ENCODE results near the gene NISCH.

The NISCH gene

GRCh38 chr3:52453496-52454249, 1.7 kb upstream of the NISCH start, which contains the start of gene TNNC1:
TSS of gene TNNC1 (minus strand) at chr3:52454041. CDS start at chr3:52454015, 26 bp downstream.
- Histone ChIP-seq H3K27me3 (ENCODE audit: control insufficient read depth, insufficient read depth, low read length) (no peaks in the 10 kb centered on the region), H3K27ac (ENCODE audit: low read length) (no peak within 1 kb of the TSS), H3K9me3 (ENCODE audit: control insufficient read depth, low read depth, low read length) (no peaks in the 10 kb centered on the region), H3K4me1 (ENCODE audit: control insufficient read depth, low read depth, low read length) (peaks cover 8% of the 10 kb centered on the region), H3K36me3 (ENCODE audit: control insufficient read depth, low read depth, low read length) (peaks cover 12% of the 10 kb centered on the region), H3K9ac (ENCODE audit: low read length) (no peak within 1 kb of the TSS), H3K4me3 (ENCODE audit: low read length) (peak within 1 kb of the TSS; percentile 87)

- H3K27me3 ChIP-seq (ENCODE audit: control insufficient read depth, insufficient read depth, low read length): no peaks in the 10 kb centered on the region
- no peak overlapping the region for H3K9ac ChIP-seq (ENCODE audit: low read length)
- H3K27ac ChIP-seq (ENCODE audit: low read length): no peak overlapping the region
- peaks cover 18% of the 10 kb centered on the region for H3K36me3 ChIP-seq (ENCODE audit: control insufficient read depth, low read depth, low read length)
- peaks cover 8% of the 10 kb centered on the region for H3K4me1 ChIP-seq (ENCODE audit: control insufficient read depth, low read depth, low read length)
- no peaks in the 10 kb centered on the region for H3K9me3 ChIP-seq (ENCODE audit: control insufficient read depth, low read depth, low read length)
- H3K4me3 ChIP-seq (ENCODE audit: low read length): no peak overlapping the region
Measured at GRCh38 chr3:52454250-52454937, 1.0 kb upstream of the NISCH start.

- H3K27ac ChIP-seq (ENCODE audit: low read length): no peak overlapping the region
Measured at GRCh38 chr3:52454938-52455282, 494 bp upstream of the NISCH start.

GRCh38 chr3:52456169-52456799, 880 bp downstream of the NISCH start:
- H3K9ac ChIP-seq (ENCODE audit: low read length): peak overlapping the region; percentile 78
- H3K9me3 ChIP-seq (ENCODE audit: control insufficient read depth, low read depth, low read length): no peaks in the 10 kb centered on the region
- peaks cover 8% of the 10 kb centered on the region for H3K4me1 ChIP-seq (ENCODE audit: control insufficient read depth, low read depth, low read length)
- H3K27me3 ChIP-seq (ENCODE audit: control insufficient read depth, insufficient read depth, low read length): no peaks in the 10 kb centered on the region
- peak overlapping the region; percentile 87 for H3K4me3 ChIP-seq (ENCODE audit: low read length)
- peaks cover 34% of the 10 kb centered on the region for H3K36me3 ChIP-seq (ENCODE audit: control insufficient read depth, low read depth, low read length)
- no peak overlapping the region for H3K27ac ChIP-seq (ENCODE audit: low read length)

More at GRCh38 chr3:52454938-52455282, 494 bp upstream of the NISCH start:
- H3K36me3 ChIP-seq (ENCODE audit: control insufficient read depth, low read depth, low read length): peaks cover 22% of the 10 kb centered on the region
- H3K27me3 ChIP-seq (ENCODE audit: control insufficient read depth, insufficient read depth, low read length): no peaks in the 10 kb centered on the region
- H3K4me3 ChIP-seq (ENCODE audit: low read length): peak overlapping the region; percentile 87
- H3K9me3 ChIP-seq (ENCODE audit: control insufficient read depth, low read depth, low read length): no peaks in the 10 kb centered on the region
- H3K9ac ChIP-seq (ENCODE audit: low read length): peak overlapping the region; percentile 11
- peaks cover 8% of the 10 kb centered on the region for H3K4me1 ChIP-seq (ENCODE audit: control insufficient read depth, low read depth, low read length)

- Histone ChIP-seq H3K9ac (ENCODE audit: low read length) (peak overlapping the region; percentile 78), H3K27me3 (ENCODE audit: control insufficient read depth, insufficient read depth, low read length) (no peaks in the 10 kb centered on the region), H3K4me1 (ENCODE audit: control insufficient read depth, low read depth, low read length) (peaks cover 8% of the 10 kb centered on the region), H3K36me3 (ENCODE audit: control insufficient read depth, low read depth, low read length) (peaks cover 34% of the 10 kb centered on the region), H3K4me3 (ENCODE audit: low read length) (peak overlapping the region; percentile 87), H3K27ac (ENCODE audit: low read length) (no peak overlapping the region), H3K9me3 (ENCODE audit: control insufficient read depth, low read depth, low read length) (no peaks in the 10 kb centered on the region)
Measured at GRCh38 chr3:52456800-52457183, 1.4 kb downstream of the NISCH start.

GRCh38 chr3:52458031-52458760, 2.8 kb downstream of the NISCH start:
- Histone ChIP-seq H3K9ac (ENCODE audit: low read length) (no peak overlapping the region), H3K9me3 (ENCODE audit: control insufficient read depth, low read depth, low read length) (no peaks in the 10 kb centered on the region), H3K36me3 (ENCODE audit: control insufficient read depth, low read depth, low read length) (peaks cover 43% of the 10 kb centered on the region), H3K4me3 (ENCODE audit: low read length) (no peak overlapping the region), H3K4me1 (ENCODE audit: control insufficient read depth, low read depth, low read length) (peaks cover 8% of the 10 kb centered on the region), H3K27me3 (ENCODE audit: control insufficient read depth, insufficient read depth, low read length) (no peaks in the 10 kb centered on the region), H3K27ac (ENCODE audit: low read length) (no peak overlapping the region)

GRCh38 chr3:52458770-52459545, 3.6 kb downstream of the NISCH start:
- no peak overlapping the region for H3K4me3 ChIP-seq (ENCODE audit: low read length)
- peaks cover 8% of the 10 kb centered on the region for H3K4me1 ChIP-seq (ENCODE audit: control insufficient read depth, low read depth, low read length)

GRCh38 chr3:52461874-52462273, 6.5 kb downstream of the NISCH start:
- no peaks in the 10 kb centered on the region for H3K27me3 ChIP-seq (ENCODE audit: control insufficient read depth, insufficient read depth, low read length)
- peaks cover 45% of the 10 kb centered on the region for H3K36me3 ChIP-seq (ENCODE audit: control insufficient read depth, low read depth, low read length)
- no peaks in the 10 kb centered on the region for H3K4me1 ChIP-seq (ENCODE audit: control insufficient read depth, low read depth, low read length)
- H3K27ac ChIP-seq (ENCODE audit: low read length): no peak overlapping the region
- no peak overlapping the region for H3K9ac ChIP-seq (ENCODE audit: low read length)
- H3K9me3 ChIP-seq (ENCODE audit: control insufficient read depth, low read depth, low read length): no peaks in the 10 kb centered on the region
- no peak overlapping the region for H3K4me3 ChIP-seq (ENCODE audit: low read length)

More at GRCh38 chr3:52458770-52459545, 3.6 kb downstream of the NISCH start:
- Histone ChIP-seq H3K27ac (ENCODE audit: low read length) (no peak overlapping the region), H3K27me3 (ENCODE audit: control insufficient read depth, insufficient read depth, low read length) (no peaks in the 10 kb centered on the region), H3K9ac (ENCODE audit: low read length) (no peak overlapping the region), H3K9me3 (ENCODE audit: control insufficient read depth, low read depth, low read length) (no peaks in the 10 kb centered on the region), H3K36me3 (ENCODE audit: control insufficient read depth, low read depth, low read length) (peaks cover 45% of the 10 kb centered on the region)

GRCh38 chr3:52463416-52463815, 8.0 kb downstream of the NISCH start:
- H3K27ac ChIP-seq (ENCODE audit: low read length): no peak overlapping the region
- H3K27me3 ChIP-seq (ENCODE audit: control insufficient read depth, insufficient read depth, low read length): no peaks in the 10 kb centered on the region
- no peaks in the 10 kb centered on the region for H3K4me1 ChIP-seq (ENCODE audit: control insufficient read depth, low read depth, low read length)
- H3K36me3 ChIP-seq (ENCODE audit: control insufficient read depth, low read depth, low read length): peaks cover 40% of the 10 kb centered on the region
- no peak overlapping the region for H3K9ac ChIP-seq (ENCODE audit: low read length)
- no peaks in the 10 kb centered on the region for H3K9me3 ChIP-seq (ENCODE audit: control insufficient read depth, low read depth, low read length)
- no peak overlapping the region for H3K4me3 ChIP-seq (ENCODE audit: low read length)

GRCh38 chr3:52468336-52468735, 12.9 kb downstream of the NISCH start:
- no peak overlapping the region for H3K9ac ChIP-seq (ENCODE audit: low read length)
- no peak overlapping the region for H3K4me3 ChIP-seq (ENCODE audit: low read length)
- no peaks in the 10 kb centered on the region for H3K27me3 ChIP-seq (ENCODE audit: control insufficient read depth, insufficient read depth, low read length)
- H3K36me3 ChIP-seq (ENCODE audit: control insufficient read depth, low read depth, low read length): peaks cover 26% of the 10 kb centered on the region
- H3K27ac ChIP-seq (ENCODE audit: low read length): no peak overlapping the region
- H3K4me1 ChIP-seq (ENCODE audit: control insufficient read depth, low read depth, low read length): no peaks in the 10 kb centered on the region
- H3K9me3 ChIP-seq (ENCODE audit: control insufficient read depth, low read depth, low read length): no peaks in the 10 kb centered on the region
